ENCODE data around the gene ADGRF4. TPM values are rescaled to one million over a fixed set of nuclear protein-coding genes. Genes with fewer than 3 reads are reported as not detected.

The ADGRF4 gene
- total and polyA plus RNA-seq, 5 donors from 2014 or later = not detected

DNA sequence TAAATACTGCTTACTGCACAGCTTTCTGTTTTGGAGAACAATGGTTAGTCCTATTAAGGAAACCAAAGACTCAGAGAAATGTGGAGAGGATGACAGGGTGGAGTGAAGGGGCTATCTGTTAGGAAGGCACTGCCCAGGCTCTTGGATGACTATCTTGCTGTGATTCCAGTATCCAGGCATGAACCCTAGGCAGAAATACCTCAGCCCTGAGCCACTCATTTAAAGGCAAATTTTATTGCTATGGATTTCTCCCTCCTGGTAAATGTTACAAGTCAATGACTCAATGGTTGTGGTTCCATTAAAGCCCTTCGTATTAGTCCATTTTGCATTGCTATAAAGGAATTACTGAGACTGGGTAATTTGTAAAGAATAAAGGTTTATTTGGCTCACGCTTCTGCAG, 25.9 kb downstream of the ADGRF4 start:
- Mint-ChIP-seq H3K36me3 (no peaks in the 10 kb centered on the region), H3K27ac (no peak overlapping the region), H3K9me3 (peaks cover 0 to 5% (median 0%) of the 10 kb centered on the region in 7 donors), H3K4me1 (no peaks in the 10 kb centered on the region), H3K4me3 (no peak overlapping the region), H3K27me3 (peaks cover 7% of the 10 kb centered on the region)
- DNase-seq (no peak), ATAC-seq (ENCODE audit: low read depth in 2 of 2) (no peak)
- H3K4me3 ChIP-seq (ENCODE audit: low read depth, low read length) = no peak overlapping the region
- no peak overlapping the region for H3K27ac ChIP-seq (ENCODE audit: insufficient read depth, low read length, poor library complexity, severe bottlenecking)
- no peaks in the 10 kb centered on the region for H3K4me1 ChIP-seq (ENCODE audit: control insufficient read depth, insufficient read depth, low read length, poor library complexity, severe bottlenecking)
- H3K36me3 ChIP-seq (ENCODE audit: control insufficient read depth, insufficient read depth, low read length) = no peaks in the 10 kb centered on the region
- no peaks in the 10 kb centered on the region for H3K27me3 ChIP-seq (ENCODE audit: control insufficient read depth, insufficient read depth, low read length)
- no peaks in the 10 kb centered on the region for H3K9me3 ChIP-seq (ENCODE audit: control insufficient read depth in 2 of 2, low read length in 2 of 2)

DNA sequence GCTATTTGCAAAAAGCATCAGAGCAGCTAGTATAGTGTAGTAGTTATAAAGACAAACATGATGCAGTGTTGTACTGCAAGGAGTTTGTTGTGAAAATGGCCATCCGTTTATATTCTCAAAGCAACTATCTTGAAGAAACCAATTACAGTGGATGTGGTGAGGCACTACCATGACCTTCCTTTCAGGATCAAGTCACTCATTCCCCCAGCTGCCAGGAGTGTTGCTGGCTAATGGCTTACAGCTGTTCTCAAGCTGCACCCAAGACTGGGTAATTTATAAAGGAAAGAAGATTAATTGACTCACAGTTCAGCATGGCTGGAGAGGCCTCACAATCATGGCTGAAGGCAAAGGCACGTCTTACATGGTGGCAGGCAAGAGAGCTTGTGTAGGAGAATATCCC, 29.0 kb downstream of the ADGRF4 start:
- Mint-ChIP-seq H3K36me3 (no peaks in the 10 kb centered on the region), H3K27ac (no peak overlapping the region), H3K4me1 (no peaks in the 10 kb centered on the region)

DNA sequence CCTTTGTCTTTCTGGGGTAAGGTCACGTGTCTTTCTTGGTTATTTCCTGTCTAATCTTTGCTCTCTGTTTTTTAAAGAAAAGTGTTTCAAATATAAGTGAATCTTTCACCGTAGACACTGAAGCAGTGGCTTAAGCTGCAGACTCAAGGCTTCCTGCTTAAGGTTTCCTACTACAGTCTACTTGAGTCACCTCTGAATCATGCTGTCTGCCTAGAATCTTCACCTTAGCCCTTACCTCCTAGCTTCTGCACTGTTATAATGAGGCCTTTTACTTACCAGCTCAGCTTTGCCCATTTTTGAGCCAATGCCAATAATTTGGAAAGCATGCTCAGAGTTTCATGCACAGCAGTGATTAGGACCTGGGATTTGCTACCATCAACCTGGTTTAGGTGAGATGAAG, 30.6 kb downstream of the ADGRF4 start:
- H3K4me3 ChIP-seq (ENCODE audit: low read depth, low read length) = no peak overlapping the region
- Mint-ChIP-seq H3K4me3 (no peak overlapping the region), H3K27me3 (no peaks in the 10 kb centered on the region), H3K27ac (no peak overlapping the region), H3K9me3 (peaks cover 0 to 3% (median 0%) of the 10 kb centered on the region in 7 donors), H3K4me1 (no peaks in the 10 kb centered on the region), H3K36me3 (no peaks in the 10 kb centered on the region)
- DNase-seq (no peak), ATAC-seq (ENCODE audit: low read depth in 2 of 2) (peak in 1 of 2 donors; percentile 24)
- no peaks in the 10 kb centered on the region for H3K27me3 ChIP-seq (ENCODE audit: control insufficient read depth, insufficient read depth, low read length)
- no peak overlapping the region for H3K27ac ChIP-seq (ENCODE audit: insufficient read depth, low read length, poor library complexity, severe bottlenecking)
- no peaks in the 10 kb centered on the region for H3K9me3 ChIP-seq (ENCODE audit: control insufficient read depth in 2 of 2, low read length in 2 of 2)
- H3K36me3 ChIP-seq (ENCODE audit: control insufficient read depth, insufficient read depth, low read length) = no peaks in the 10 kb centered on the region
- H3K4me1 ChIP-seq (ENCODE audit: control insufficient read depth, insufficient read depth, low read length, poor library complexity, severe bottlenecking) = no peaks in the 10 kb centered on the region

More for the DNA sequence above, 29.0 kb downstream of the ADGRF4 start:
- Histone ChIP-seq H3K4me3 (ENCODE audit: low read depth, low read length) (no peak overlapping the region), H3K27me3 (ENCODE audit: control insufficient read depth, insufficient read depth, low read length) (no peaks in the 10 kb centered on the region), H3K9me3 (ENCODE audit: control insufficient read depth in 2 of 2, low read length in 2 of 2) (no peaks in the 10 kb centered on the region), H3K4me1 (ENCODE audit: control insufficient read depth, insufficient read depth, low read length, poor library complexity, severe bottlenecking) (no peaks in the 10 kb centered on the region), H3K27ac (ENCODE audit: insufficient read depth, low read length, poor library complexity, severe bottlenecking) (no peak overlapping the region), H3K36me3 (ENCODE audit: control insufficient read depth, insufficient read depth, low read length) (no peaks in the 10 kb centered on the region)
- DNase-seq = no peak
- H3K9me3 Mint-ChIP-seq = peaks cover 0 to 3% (median 0%) of the 10 kb centered on the region in 7 donors
- H3K27me3 Mint-ChIP-seq = peaks cover 5% of the 10 kb centered on the region
- no peak overlapping the region for H3K4me3 Mint-ChIP-seq
- ATAC-seq (ENCODE audit: low read depth in 2 of 2) = no peak

DNA sequence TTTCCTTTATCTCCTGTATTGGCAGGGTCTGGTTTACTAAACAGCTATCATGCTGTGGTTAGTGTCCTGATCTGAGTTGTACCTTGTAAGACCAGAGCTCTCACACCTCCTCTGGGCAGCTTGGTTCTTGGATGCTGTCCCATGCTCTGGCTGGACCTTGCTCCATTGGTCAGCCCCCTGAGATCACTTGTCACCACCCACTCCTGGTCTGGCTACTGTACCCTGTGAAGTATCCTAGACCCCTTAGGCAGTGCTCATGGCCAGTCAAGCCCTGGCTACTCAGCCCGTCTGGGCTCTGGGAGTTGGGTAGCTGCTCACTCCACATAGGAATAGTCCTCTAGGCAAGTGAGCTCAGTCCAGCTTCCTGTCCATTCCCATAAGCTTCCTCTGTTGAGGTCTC, 31.1 kb downstream of the ADGRF4 start:
- no peaks in the 10 kb centered on the region for H3K27me3 Mint-ChIP-seq
- Histone ChIP-seq H3K4me1 (ENCODE audit: control insufficient read depth, insufficient read depth, low read length, poor library complexity, severe bottlenecking) (no peaks in the 10 kb centered on the region), H3K27ac (ENCODE audit: insufficient read depth, low read length, poor library complexity, severe bottlenecking) (no peak overlapping the region), H3K9me3 (ENCODE audit: control insufficient read depth in 2 of 2, low read length in 2 of 2) (no peaks in the 10 kb centered on the region), H3K36me3 (ENCODE audit: control insufficient read depth, insufficient read depth, low read length) (no peaks in the 10 kb centered on the region), H3K4me3 (ENCODE audit: low read depth, low read length) (no peak overlapping the region), H3K27me3 (ENCODE audit: control insufficient read depth, insufficient read depth, low read length) (no peaks in the 10 kb centered on the region)
- no peak overlapping the region for H3K27ac Mint-ChIP-seq
- H3K9me3 Mint-ChIP-seq = peaks cover 0 to 3% (median 0%) of the 10 kb centered on the region in 7 donors
- H3K36me3 Mint-ChIP-seq = no peaks in the 10 kb centered on the region
- H3K4me3 Mint-ChIP-seq = no peak overlapping the region
- DNase-seq (no peak), ATAC-seq (ENCODE audit: low read depth in 2 of 2) (no peak)
- H3K4me1 Mint-ChIP-seq = no peaks in the 10 kb centered on the region

DNA sequence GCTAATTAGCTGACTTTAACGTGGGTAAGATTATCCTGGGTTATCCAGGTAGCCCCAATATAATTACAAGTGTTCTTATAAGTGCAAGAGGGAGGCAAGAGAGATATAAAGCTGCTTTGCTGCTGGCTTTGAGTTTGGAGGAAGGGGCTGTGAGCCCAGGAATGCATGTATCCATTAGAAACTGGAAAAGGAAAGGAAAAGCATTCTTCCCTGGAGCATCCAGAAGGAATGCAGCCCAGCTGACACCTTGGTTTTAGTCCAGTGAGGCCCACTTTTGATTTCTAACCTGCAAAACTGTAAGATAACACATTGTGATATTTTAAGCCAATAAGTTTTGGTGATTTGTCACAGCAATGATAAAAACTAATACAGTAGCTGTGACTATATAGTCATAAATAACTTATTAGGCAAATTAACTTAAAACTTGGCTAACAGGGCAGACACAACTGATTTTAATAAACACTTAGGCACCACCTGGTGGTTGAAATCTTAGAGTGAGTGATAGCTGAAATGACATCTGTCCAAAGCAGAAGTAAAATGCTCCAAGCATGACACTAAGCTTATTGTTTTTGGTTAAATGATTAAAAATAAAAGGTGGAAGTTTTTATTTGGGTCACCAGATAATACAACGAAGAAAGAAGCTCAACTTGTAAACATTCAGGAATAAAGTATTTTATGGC, 35.6 kb downstream of the ADGRF4 start:
- DNase-seq (peak in 1 of 3 donors; percentile 37), ATAC-seq (ENCODE audit: low read depth in 2 of 2) (no peak)
- no peaks in the 10 kb centered on the region for H3K9me3 Mint-ChIP-seq
- no peak overlapping the region for H3K27ac ChIP-seq (ENCODE audit: insufficient read depth, low read length, poor library complexity, severe bottlenecking)
- H3K4me1 ChIP-seq (ENCODE audit: control insufficient read depth, insufficient read depth, low read length, poor library complexity, severe bottlenecking) = no peaks in the 10 kb centered on the region
- no peaks in the 10 kb centered on the region for H3K36me3 Mint-ChIP-seq
- no peaks in the 10 kb centered on the region for H3K4me1 Mint-ChIP-seq
- no peaks in the 10 kb centered on the region for H3K27me3 ChIP-seq (ENCODE audit: control insufficient read depth, insufficient read depth, low read length)
- H3K36me3 ChIP-seq (ENCODE audit: control insufficient read depth, insufficient read depth, low read length) = no peaks in the 10 kb centered on the region
- H3K27me3 Mint-ChIP-seq = no peaks in the 10 kb centered on the region
- H3K4me3 Mint-ChIP-seq = no peak overlapping the region
- no peak overlapping the region for H3K27ac Mint-ChIP-seq
- H3K4me3 ChIP-seq (ENCODE audit: low read depth, low read length) = no peak overlapping the region
- no peaks in the 10 kb centered on the region for H3K9me3 ChIP-seq (ENCODE audit: control insufficient read depth in 2 of 2, low read length in 2 of 2)

DNA sequence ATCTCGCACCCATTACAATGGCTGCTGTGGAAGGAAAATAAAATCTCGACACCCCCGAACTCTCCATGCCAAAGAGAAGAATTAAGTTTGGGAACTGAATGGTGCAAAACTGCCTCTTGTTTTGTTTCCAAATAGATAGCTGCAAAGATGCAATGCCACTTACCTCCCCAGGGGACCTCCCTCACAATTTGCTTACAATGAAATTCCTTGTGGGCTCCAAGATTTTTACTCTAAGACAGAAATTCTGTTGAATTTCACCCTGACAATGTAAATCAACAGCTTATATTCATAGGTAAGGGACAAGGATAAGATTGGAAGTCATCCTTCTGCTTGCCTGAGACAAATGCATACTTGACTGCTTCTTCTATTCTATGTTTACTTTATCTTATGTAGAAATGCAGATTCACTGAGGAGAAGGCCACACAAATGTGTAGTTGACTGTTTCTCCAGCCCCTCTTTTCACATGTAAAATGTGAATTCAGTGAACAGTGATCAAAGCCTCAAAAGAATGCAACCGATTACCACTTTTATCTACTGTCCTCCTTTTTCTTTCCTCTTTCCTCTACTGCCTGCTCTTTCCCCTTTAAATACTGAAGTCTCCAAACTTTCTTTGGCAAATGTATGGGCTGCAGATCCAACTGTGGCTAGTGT, 36.6 kb downstream of the ADGRF4 start:
- H3K4me1 ChIP-seq (ENCODE audit: control insufficient read depth, insufficient read depth, low read length, poor library complexity, severe bottlenecking) = no peaks in the 10 kb centered on the region
- H3K27me3 Mint-ChIP-seq = no peaks in the 10 kb centered on the region
- peak overlapping the region in 1 of 3 donors; percentile 42 for H3K27ac Mint-ChIP-seq
- no peaks in the 10 kb centered on the region for H3K9me3 Mint-ChIP-seq
- no peaks in the 10 kb centered on the region for H3K36me3 ChIP-seq (ENCODE audit: control insufficient read depth, insufficient read depth, low read length)
- no peak overlapping the region for H3K27ac ChIP-seq (ENCODE audit: insufficient read depth, low read length, poor library complexity, severe bottlenecking)
- DNase-seq (no peak), ATAC-seq (ENCODE audit: low read depth in 2 of 2) (no peak)
- no peaks in the 10 kb centered on the region for H3K27me3 ChIP-seq (ENCODE audit: control insufficient read depth, insufficient read depth, low read length)
- no peaks in the 10 kb centered on the region for H3K9me3 ChIP-seq (ENCODE audit: control insufficient read depth in 2 of 2, low read length in 2 of 2)
- H3K4me1 Mint-ChIP-seq = no peaks in the 10 kb centered on the region
- H3K4me3 Mint-ChIP-seq = no peak overlapping the region
- H3K36me3 Mint-ChIP-seq = no peaks in the 10 kb centered on the region
- H3K4me3 ChIP-seq (ENCODE audit: low read depth, low read length) = no peak overlapping the region

DNA sequence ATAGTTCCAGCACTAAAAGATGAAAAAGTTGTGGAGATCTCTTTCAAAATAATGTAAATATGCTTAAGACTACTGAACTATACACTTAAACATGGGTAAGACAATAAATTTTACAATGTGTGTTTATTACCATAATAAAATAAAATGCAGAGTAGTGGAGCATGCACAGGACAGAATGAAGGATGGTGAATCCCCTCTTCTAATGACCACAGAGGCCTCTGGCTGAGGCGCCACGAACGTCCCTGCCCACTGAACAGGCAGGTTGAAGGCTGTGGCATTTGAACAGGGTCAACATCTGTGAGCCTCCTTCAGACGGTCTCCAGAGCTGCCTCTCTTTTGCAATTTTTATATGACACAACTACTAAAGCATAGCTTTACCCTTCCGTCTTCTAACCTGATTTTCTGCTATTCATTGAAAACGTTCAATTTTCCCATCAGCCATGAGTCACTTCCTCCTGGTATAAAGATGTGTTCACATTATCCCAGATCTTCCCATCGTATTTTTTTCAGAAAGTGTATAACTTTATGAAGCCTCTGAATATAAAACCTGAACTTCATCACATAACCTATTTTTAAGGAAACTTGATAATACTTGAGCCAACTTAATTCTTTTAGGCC, 37.8 kb downstream of the ADGRF4 start:
- no peak for DNase-seq
- no peak overlapping the region for H3K27ac Mint-ChIP-seq

More for the DNA sequence above, 37.8 kb downstream of the ADGRF4 start:
- Mint-ChIP-seq H3K4me1 (no peaks in the 10 kb centered on the region), H3K4me3 (no peak overlapping the region), H3K36me3 (no peaks in the 10 kb centered on the region), H3K27me3 (no peaks in the 10 kb centered on the region), H3K9me3 (no peaks in the 10 kb centered on the region)
- Histone ChIP-seq H3K36me3 (ENCODE audit: control insufficient read depth, insufficient read depth, low read length) (no peaks in the 10 kb centered on the region), H3K9me3 (ENCODE audit: control insufficient read depth in 2 of 2, low read length in 2 of 2) (no peaks in the 10 kb centered on the region), H3K4me1 (ENCODE audit: control insufficient read depth, insufficient read depth, low read length, poor library complexity, severe bottlenecking) (no peaks in the 10 kb centered on the region), H3K27ac (ENCODE audit: insufficient read depth, low read length, poor library complexity, severe bottlenecking) (no peak overlapping the region), H3K4me3 (ENCODE audit: low read depth, low read length) (no peak overlapping the region), H3K27me3 (ENCODE audit: control insufficient read depth, insufficient read depth, low read length) (no peaks in the 10 kb centered on the region)
- no peak for ATAC-seq (ENCODE audit: low read depth in 2 of 2)
